ENCODE results near the gene RIOK2.

- TF ChIP-seq CTCF (IDR thresholded peaks at IDR 0.05) (no peak), POLR2AphosphoS5 (IDR thresholded peaks at IDR 0.05) (no peak), POLR2A (IDR thresholded peaks at IDR 0.05) (no peak)
Observed at GRCh38 chr5:97165726-97166125, 17.3 kb downstream of the RIOK2 start.
